Uterus (tissue), 2 donors: ENCODE results near the gene OPRD1.

Experiments used
- CTCF ChIP-seq, 4 experiments: fragments of 200-600 bp in 2 of 4; fragments of 450-650 bp in 2 of 4; sonication (generic) in 2 of 4; IDR thresholded peaks; one replicate each; pipeline ENCODE4 v1.5.1; 2016 to 2019; ENCODE audit warnings: antibody characterized with exemption in 4 of 4, mild to moderate bottlenecking in 2 of 4, moderate library complexity in 1 of 4
- POLR2A ChIP-seq, 2 donors: fragments of 450-650 bp; IDR thresholded peaks; one replicate each; pipeline ENCODE4 v1.6.1; 2016; ENCODE audit warnings: antibody characterized with exemption in 2 of 2, mild to moderate bottlenecking in 1 of 2, moderate library complexity in 1 of 2

DNA sequence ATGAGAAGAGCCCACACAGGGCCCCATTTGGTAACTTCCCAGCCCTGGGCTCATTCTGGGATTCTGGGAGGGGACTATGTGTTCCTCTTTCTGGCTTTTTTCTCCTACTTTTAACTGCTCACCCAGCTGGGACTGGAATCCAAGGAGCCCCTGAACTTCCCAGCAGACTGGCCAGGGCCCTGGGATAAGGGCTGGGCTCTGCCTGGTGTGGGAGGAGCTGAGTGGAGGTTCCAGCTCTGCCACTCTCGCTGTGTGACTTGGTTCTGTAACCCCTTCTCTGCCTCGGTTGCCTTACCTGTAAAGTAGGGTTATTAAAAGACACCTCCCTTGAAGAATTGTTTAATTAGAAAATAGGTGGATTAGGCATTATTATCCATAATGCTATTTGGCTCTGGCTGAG, 82.8 kb downstream of the OPRD1 start:
- no peak for TF ChIP-seq CTCF (IDR thresholded peaks at IDR 0.05)
- no peak for TF ChIP-seq POLR2A (IDR thresholded peaks at IDR 0.05)
